ENCODE measurements around the gene BCL2L12. TPM values are rescaled to one million over a fixed set of nuclear protein-coding genes. Genes with fewer than 3 reads are reported as not detected.

BCL2L12 gene
- total RNA-seq, 1 experiment from 2014 or later: 93.9 TPM

- intact Hi-C loops (cut with micrococcal nuclease): no loop called here
- no peaks in the 10 kb centered on the region; a peak in 1 of 4 replicates for H3K36me3 ChIP-seq (ENCODE audit: control insufficient read depth in 1 of 2, insufficient read depth in 2 of 2, low read length in 2 of 2)
- peaks cover 5% of the 10 kb centered on the region; the same call in 1 of the 2 replicates for H3K79me2 ChIP-seq (ENCODE audit: insufficient read depth, low read length)
- ATAC-seq: no peak
- TF ChIP-seq, protein P1, sequence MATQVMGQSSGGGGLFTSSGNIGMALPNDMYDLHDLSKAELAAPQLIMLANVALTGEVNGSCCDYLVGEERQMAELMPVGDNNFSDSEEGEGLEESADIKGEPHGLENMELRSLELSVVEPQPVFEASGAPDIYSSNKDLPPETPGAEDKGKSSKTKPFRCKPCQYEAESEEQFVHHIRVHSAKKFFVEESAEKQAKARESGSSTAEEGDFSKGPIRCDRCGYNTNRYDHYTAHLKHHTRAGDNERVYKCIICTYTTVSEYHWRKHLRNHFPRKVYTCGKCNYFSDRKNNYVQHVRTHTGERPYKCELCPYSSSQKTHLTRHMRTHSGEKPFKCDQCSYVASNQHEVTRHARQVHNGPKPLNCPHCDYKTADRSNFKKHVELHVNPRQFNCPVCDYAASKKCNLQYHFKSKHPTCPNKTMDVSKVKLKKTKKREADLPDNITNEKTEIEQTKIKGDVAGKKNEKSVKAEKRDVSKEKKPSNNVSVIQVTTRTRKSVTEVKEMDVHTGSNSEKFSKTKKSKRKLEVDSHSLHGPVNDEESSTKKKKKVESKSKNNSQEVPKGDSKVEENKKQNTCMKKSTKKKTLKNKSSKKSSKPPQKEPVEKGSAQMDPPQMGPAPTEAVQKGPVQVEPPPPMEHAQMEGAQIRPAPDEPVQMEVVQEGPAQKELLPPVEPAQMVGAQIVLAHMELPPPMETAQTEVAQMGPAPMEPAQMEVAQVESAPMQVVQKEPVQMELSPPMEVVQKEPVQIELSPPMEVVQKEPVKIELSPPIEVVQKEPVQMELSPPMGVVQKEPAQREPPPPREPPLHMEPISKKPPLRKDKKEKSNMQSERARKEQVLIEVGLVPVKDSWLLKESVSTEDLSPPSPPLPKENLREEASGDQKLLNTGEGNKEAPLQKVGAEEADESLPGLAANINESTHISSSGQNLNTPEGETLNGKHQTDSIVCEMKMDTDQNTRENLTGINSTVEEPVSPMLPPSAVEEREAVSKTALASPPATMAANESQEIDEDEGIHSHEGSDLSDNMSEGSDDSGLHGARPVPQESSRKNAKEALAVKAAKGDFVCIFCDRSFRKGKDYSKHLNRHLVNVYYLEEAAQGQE (IDR thresholded peaks at IDR 0.05; ENCODE audit: low read depth): no peak
- TF ChIP-seq SP1 (IDR thresholded peaks at IDR 0.05; ENCODE audit: low read depth) (no peak), SIN3A (IDR thresholded peaks at IDR 0.05; ENCODE audit: low read depth) (no peak), ELF1 (IDR thresholded peaks at IDR 0.05; ENCODE audit: borderline replicate concordance, low read depth) (no peak), POLR2A (IDR thresholded peaks at IDR 0.05; ENCODE audit: borderline replicate concordance, extremely low read depth, insufficient read depth, insufficient read length) (no peak), EZH2phosphoT487 (IDR thresholded peaks at IDR 0.05; ENCODE audit: borderline replicate concordance) (no peak), JUND (IDR thresholded peaks at IDR 0.05) (no peak), YY1 (IDR thresholded peaks at IDR 0.05; ENCODE audit: extremely low read depth, insufficient replicate concordance, low read depth, low read length) (no peak), MAX (IDR thresholded peaks at IDR 0.05) (no peak)
- TF ChIP-seq, protein P2, sequence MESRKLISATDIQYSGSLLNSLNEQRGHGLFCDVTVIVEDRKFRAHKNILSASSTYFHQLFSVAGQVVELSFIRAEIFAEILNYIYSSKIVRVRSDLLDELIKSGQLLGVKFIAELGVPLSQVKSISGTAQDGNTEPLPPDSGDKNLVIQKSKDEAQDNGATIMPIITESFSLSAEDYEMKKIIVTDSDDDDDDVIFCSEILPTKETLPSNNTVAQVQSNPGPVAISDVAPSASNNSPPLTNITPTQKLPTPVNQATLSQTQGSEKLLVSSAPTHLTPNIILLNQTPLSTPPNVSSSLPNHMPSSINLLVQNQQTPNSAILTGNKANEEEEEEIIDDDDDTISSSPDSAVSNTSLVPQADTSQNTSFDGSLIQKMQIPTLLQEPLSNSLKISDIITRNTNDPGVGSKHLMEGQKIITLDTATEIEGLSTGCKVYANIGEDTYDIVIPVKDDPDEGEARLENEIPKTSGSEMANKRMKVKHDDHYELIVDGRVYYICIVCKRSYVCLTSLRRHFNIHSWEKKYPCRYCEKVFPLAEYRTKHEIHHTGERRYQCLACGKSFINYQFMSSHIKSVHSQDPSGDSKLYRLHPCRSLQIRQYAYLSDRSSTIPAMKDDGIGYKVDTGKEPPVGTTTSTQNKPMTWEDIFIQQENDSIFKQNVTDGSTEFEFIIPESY (IDR thresholded peaks at IDR 0.05; ENCODE audit: extremely low read depth, insufficient replicate concordance, low read length): no peak
- H2AFZ ChIP-seq (ENCODE audit: low read depth, low read length, poor library complexity, severe bottlenecking): no peak overlapping the region
- ChIA-PET RAD21 (ENCODE audit: low non-redundant PET in 1 of 2, low total read pairs in 2 of 2, uncharacterized antibody in 2 of 2, unreplicated experiment in 2 of 2) (no interaction called here), POLR2A (no interaction called here), CTCF (no interaction called here)
- no peaks in the 10 kb centered on the region for H3K27me3 ChIP-seq (ENCODE audit: insufficient read depth, low read length)
- H3K27ac ChIP-seq (ENCODE audit: low read depth, low read length): no peak overlapping the region
- H3K4me2 ChIP-seq (ENCODE audit: low read length): no peak overlapping the region
- no peaks in the 10 kb centered on the region for H3K9me3 ChIP-seq (ENCODE audit: control insufficient read depth in 1 of 2, insufficient read depth in 1 of 2, low read depth in 1 of 2, low read length in 2 of 2)
- no peak overlapping the region for H3K4me3 ChIP-seq (replicated peaks in 1 of 2; ENCODE audit: low read depth in 1 of 2, low read length in 2 of 2)
- no peaks in the 10 kb centered on the region for H4K20me1 ChIP-seq (ENCODE audit: insufficient read depth)
- no peak for DNase-seq (ENCODE audit: low read depth, low spot score)
- BruUV-seq (replicated peaks): no TSS peak
- no peak overlapping the region for H3K9ac ChIP-seq (ENCODE audit: low read length)
- H3K4me1 ChIP-seq (ENCODE audit: control insufficient read depth in 1 of 2, insufficient read depth in 2 of 2, low read length in 2 of 2): peaks cover 11 to 37% of the 10 kb centered on the region in 2 experiments
- no peaks in the 10 kb centered on the region for H3K9me2 ChIP-seq (ENCODE audit: insufficient read depth)
Measured at GRCh38 chr19:49635530-49636232, 30.1 kb upstream of the BCL2L12 start.
